ENCODE data around the gene NCEH1. TPM values are rescaled to one million over a fixed set of nuclear protein-coding genes. Genes with fewer than 3 reads are reported as not detected.

Gene NCEH1
- total and polyA plus RNA-seq, 10 of the 15 experiments (the other 5 are each of a cell fraction or from before 2014, with no cell fraction given) = 1.8 to 8.1 (median 4.5) TPM

GRCh38 chr3:172692751-172693338 is 18.0 kb downstream of the NCEH1 start:
- peak overlapping the region; percentile 13 for H3K27ac ChIP-seq (ENCODE audit: control insufficient read depth, insufficient read depth)
- intact Hi-C loops (cut with micrococcal nuclease; ENCODE audit: unreplicated experiment) = no loop called here
- in situ Hi-C loops (cut with MboI) = no loop called here
- FAIRE-seq (peak; percentile 92), DNase-seq (ENCODE audit: low read depth, low spot score) (no peak), ATAC-seq (peak; percentile 76)
- H3K4me1 ChIP-seq (ENCODE audit: control insufficient read depth, insufficient read depth, low read length) = peaks cover 17% of the 10 kb centered on the region
- no peak overlapping the region for H3K4me3 ChIP-seq
- no peaks in the 10 kb centered on the region for H3K27me3 ChIP-seq (replicated peaks in 1 of 2; ENCODE audit: control insufficient read depth in 2 of 2, insufficient read depth in 2 of 2, low read length in 1 of 2)
- no TSS peak for BruUV-seq (replicated peaks)
- no peaks in the 10 kb centered on the region for H3K9me3 ChIP-seq (replicated peaks; ENCODE audit: control insufficient read depth, insufficient read depth, low read length)
- WGBS (ENCODE audit: insufficient coverage, insufficient replicate concordance, low lambda C conversion rate, missing lambda C conversion rate) = 65% methylated on average over 2 of the region's 2 CpGs
- no peaks in the 10 kb centered on the region for H3K36me3 ChIP-seq (ENCODE audit: control insufficient read depth in 2 of 2, insufficient read depth in 2 of 2, low read length in 1 of 2)
- H4K20me1 ChIP-seq (ENCODE audit: control insufficient read depth, insufficient read depth) = no peaks in the 10 kb centered on the region
- no peaks in the 10 kb centered on the region for H3K79me2 ChIP-seq (ENCODE audit: control insufficient read depth, insufficient read depth, low read length)
- POLR2A ChIA-PET = interaction anchor here (0.6 to 1.2 kb wide), 5 partner anchors 8 to 83 kb away, joined by 3 to 4 read pairs (median 3); partner anchors contain the start of gene ECT2
- H3K4me2 ChIP-seq (ENCODE audit: control insufficient read depth, insufficient read depth) = peak overlapping the region; percentile 61; the same call in 1 of the 2 replicates
- H2AFZ ChIP-seq (ENCODE audit: control insufficient read depth, low read depth, low read length) = peak overlapping the region; percentile 40
- SMC1A ChIA-PET (ENCODE audit: uncharacterized antibody, unreplicated experiment) = interaction anchor here (1.1 to 3.4 kb wide), 6 partner anchors 8 to 57 kb away, joined by 3 to 19 read pairs (median 6); partner anchors contain the start of genes ECT2 and NCEH1
- RAD21 ChIA-PET (ENCODE audit: unreplicated experiment) = interaction anchor here (0.7 to 1.9 kb wide), 3 partner anchors 16 to 58 kb away, joined by 3 to 7 read pairs (median 4); partner anchors contain the start of gene ECT2
- CTCF ChIA-PET = interaction anchor here (1.0 to 3.7 kb wide), 9 partner anchors 9 to 57 kb away, joined by 3 to 30 read pairs (median 7); partner anchors contain the start of genes ECT2 and NCEH1
- TF ChIP-seq SP1 (IDR thresholded peaks at IDR 0.05; ENCODE audit: low read depth, low read length) (no peak), NFYA (IDR thresholded peaks at IDR 0.05; ENCODE audit: borderline replicate concordance, low read depth, low read length) (no peak), SPI1 (IDR thresholded peaks at IDR 0.05; ENCODE audit: borderline replicate concordance, insufficient read depth, low read depth, low read length) (peak; percentile 54; the same call in 1 of the 2 replicates), ATF7 (IDR thresholded peaks at IDR 0.05; ENCODE audit: low read depth) (no peak), ZNF217 (IDR thresholded peaks at IDR 0.05) (no peak), SIX5 (IDR thresholded peaks at IDR 0.05; ENCODE audit: low read depth, low read length, severe bottlenecking) (no peak), STAT1 (conservative IDR thresholded peaks at IDR 0.05) (no peak), ZNF687 (IDR thresholded peaks at IDR 0.05) (0 out of 2 replicates have a peak, but pooled peaks have one; percentile 29), IKZF1 (conservative IDR thresholded peaks at IDR 0.05) (0 out of 2 replicates have a peak, but pooled peaks have one; percentile 27), ATF3 (IDR thresholded peaks at IDR 0.05; ENCODE audit: borderline replicate concordance, extremely low read depth, low read depth, low read length) (no peak), POLR2AphosphoS5 (IDR thresholded peaks at IDR 0.05; ENCODE audit: low read length) (no peak), YY1 (IDR thresholded peaks at IDR 0.05; ENCODE audit: low read depth, low read length) (0 out of 2 replicates have a peak, but pooled peaks have one; percentile 8), KDM1A (IDR thresholded peaks at IDR 0.05; ENCODE audit: borderline replicate concordance) (no peak), FOS (IDR thresholded peaks at IDR 0.05; ENCODE audit: borderline replicate concordance, extremely low read depth, insufficient read length) (no peak)
- H3K9ac ChIP-seq (ENCODE audit: control insufficient read depth, insufficient read depth, low read length) = no peak overlapping the region
